ENCODE measurements around the gene AKR1D1.
"Not testable (repeated sequence)": the region's sequence is repeated elsewhere in the genome, so short reads cannot be mapped to it uniquely, and the experiment has no call there.

Gene AKR1D1

GRCh38 chr7:138122162-138122561 lies 45.9 kb downstream of the AKR1D1 start:
- no peak for DNase-seq (ENCODE audit: low spot score)

DNA sequence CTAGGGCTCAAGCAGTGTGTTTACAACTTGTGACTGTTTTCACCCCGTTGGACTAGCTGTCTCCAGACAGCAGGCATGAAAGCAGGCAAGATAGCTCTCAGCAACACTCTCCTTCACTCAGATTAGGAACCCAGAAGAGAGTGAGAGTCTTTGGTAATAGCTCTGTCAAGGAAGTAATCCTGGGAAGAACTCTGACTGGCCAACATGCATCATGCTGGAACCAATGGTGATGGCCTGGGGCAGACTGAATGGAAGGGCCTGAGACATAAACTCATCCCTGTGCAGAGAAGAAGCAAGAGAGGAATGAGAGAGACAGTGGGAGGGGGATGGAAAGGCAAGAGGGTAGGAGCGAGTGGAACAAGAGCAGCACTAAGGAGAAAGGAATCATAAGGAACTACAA lies 48.9 kb downstream of the AKR1D1 start:
- no peak for DNase-seq (ENCODE audit: low spot score)

DNA sequence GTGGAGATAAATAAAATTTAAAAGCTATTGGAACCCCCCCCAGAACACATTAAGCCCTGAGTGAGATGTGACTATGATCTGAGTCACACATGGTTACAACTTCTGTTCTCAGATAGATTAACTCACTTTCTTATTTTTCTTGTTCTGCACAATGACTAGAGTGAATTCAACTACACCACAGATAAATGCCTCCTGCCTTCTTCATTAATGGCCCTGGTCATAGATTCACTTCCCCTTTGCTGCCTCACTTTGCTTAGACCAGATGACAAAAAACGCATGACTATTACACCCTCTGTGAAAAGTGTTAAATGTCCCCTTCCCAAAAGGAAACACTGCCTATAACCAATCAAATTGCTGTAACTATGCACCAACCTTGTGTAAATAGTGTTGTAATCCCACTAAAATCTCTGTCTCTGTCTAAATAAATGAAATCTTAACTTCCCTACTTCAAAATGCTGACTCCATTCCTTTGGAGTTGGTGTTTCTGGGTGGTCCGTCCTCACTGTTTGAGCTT lies 49.4 kb downstream of the AKR1D1 start:
- DNase-seq (ENCODE audit: low spot score) = no peak

DNA sequence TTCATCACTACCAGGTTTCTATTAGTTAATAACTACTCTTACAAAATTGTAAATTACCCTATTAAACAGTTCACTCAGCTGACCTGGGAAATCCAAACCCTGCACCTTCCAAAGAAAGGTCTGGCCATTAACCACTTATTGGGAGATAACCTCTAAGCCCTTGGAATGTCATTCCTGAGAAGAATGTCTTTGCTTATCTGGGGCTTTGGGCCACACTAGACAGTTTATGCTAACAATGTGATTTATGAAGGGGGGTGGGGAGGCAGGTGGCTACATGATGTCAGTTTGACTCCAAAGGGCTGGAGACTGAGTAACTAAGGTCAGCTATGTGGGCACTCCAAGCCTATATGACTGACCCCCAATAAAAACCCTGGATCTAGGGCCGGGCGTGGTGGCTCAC lies 50.7 kb downstream of the AKR1D1 start:
- no peak for DNase-seq (ENCODE audit: low spot score)

DNA sequence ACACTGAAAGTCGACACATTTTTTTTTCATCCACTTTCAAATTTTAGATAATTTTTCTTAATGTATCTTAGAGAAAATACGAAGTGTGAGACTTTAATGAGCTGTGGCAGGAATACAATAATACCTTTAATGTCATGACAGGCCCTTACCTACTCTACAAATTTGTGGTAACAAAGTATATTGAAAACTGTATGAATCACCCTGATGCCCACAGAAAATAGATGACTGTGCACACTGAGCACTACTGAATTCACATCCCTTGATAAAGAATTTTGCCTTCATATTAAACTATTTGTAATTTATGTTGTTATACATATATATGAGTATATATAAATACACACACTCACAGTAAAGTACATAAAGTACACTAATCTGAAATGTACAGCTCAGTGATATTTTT lies 51.7 kb downstream of the AKR1D1 start:
- no peak for DNase-seq (ENCODE audit: low spot score)

GRCh38 chr7:138129551-138130165 lies 53.4 kb downstream of the AKR1D1 start:
- no peak for DNase-seq (ENCODE audit: low spot score)

GRCh38 chr7:138137423-138138171 lies 61.3 kb downstream of the AKR1D1 start:
- DNase-seq (ENCODE audit: low spot score) = no peak

- DNase-seq (ENCODE audit: low spot score) = no peak
Measured at GRCh38 chr7:138138244-138138643, 62.0 kb downstream of the AKR1D1 start.

- no peak for DNase-seq (ENCODE audit: low spot score)
Measured at GRCh38 chr7:138142583-138143201, 66.4 kb downstream of the AKR1D1 start.

- DNase-seq (ENCODE audit: low spot score) = no peak
Measured at GRCh38 chr7:138144958-138145357, 68.7 kb downstream of the AKR1D1 start.

- DNase-seq (ENCODE audit: low spot score) = not testable (repeated sequence)
Measured at GRCh38 chr7:138146221-138146620, 70.0 kb downstream of the AKR1D1 start.

DNA sequence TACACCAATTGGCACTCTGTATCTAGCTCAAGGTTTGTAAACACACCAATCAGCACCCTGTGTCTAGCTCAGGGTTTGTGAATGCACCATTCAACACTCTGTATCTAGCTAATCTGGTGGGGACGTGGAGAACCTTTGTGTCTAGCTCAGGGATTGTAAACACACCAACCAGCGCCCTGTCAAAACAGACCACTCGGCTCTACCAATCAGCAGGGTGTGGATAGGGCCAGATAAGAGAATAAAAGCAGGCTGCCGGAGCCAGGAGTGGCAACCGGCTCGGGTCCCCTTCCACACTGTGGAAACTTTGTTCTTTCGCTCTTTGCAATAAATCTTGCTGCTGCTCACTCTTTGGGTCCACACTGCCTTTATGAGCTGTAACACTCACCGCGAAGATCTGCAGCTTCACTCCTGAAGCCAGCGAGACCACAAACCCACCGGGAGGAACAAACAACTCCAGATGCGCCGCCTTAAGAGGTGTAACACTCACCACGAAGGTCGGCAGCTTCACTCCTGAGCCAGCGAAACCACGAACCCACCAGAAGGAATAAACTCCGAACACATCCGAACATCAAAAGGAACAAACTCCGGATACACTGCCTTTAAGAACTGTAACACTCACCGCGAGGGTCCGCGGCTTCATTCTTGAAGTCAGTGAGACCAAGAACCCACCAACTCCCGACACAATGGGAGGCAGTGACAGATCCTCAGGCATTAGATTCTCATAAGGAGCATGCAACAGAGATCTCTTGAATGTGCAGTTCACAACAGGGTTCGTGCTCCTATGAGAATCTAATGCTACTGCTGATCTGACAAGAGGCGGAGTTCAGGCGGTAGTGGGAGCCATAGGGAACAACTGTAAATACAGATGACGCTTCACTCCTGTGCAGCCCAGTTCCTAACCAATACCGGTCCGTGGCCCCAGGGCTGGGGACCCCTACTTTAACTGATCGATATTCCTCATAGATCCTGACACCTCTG lies 70.8 kb downstream of the AKR1D1 start:
- not testable (repeated sequence) for DNase-seq (ENCODE audit: low spot score)

GRCh38 chr7:138151731-138152577 lies 75.7 kb downstream of the AKR1D1 start:
- no peak for DNase-seq (ENCODE audit: low spot score)

- no peak for DNase-seq (ENCODE audit: low spot score)
Measured at GRCh38 chr7:138154661-138155060, 78.4 kb downstream of the AKR1D1 start.

DNA sequence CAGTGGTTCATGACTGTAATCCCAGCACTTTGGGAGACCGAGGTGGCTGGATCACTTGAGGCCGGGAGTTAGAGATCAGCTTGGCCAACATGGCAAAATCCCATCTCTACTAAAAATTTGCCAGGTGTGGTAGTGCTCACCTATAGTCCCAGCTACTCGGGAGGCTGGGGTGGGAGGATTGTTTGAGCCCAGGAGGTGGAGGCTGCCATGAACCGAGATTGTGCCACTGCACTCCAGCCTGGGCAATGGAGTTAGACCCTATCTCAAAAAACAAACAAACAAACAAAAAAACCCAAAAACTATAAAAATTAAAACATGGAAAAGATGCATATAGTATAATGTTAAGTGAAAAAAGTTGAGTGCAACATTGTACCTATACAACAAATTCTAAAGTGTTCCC lies 81.4 kb downstream of the AKR1D1 start:
- DNase-seq (ENCODE audit: low spot score) = no peak

DNA sequence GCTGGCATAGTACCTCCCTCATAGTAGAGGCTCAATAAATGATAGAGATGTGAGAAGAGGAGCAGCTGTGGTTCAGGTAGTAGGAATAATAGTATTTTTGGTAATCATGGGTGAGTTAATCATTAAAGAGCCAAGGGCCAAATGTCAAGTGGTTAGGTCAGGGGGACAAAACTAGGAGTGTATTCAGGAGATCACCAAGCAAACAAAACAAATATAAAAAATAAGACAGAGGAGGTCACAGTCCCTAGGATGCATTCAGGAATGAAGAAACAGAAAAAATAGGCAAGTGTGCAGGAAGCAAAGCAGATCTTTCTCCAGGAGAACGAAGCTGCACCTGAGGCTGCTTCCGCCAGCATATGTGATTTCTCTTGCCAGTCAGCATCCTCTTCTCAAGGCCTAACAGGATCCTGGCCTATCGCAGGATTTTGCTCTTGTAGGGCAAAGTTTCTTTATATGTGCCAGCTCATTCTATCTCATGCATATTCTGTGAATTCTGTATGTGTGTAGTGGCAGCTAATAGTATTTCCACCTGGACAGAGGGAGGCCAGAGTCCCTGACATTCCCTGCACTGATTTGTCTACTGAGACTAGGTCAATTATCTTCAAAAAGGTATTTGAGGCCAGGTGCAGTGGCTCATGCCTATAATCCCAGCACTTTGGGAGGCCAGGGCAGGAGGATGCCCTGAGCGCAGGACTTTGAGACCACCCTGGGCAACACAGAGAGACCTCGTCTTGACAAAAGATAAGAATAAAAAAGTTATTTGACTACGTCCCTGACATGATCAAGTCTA lies 82.7 kb downstream of the AKR1D1 start:
- DNase-seq (ENCODE audit: low spot score) = no peak

DNA sequence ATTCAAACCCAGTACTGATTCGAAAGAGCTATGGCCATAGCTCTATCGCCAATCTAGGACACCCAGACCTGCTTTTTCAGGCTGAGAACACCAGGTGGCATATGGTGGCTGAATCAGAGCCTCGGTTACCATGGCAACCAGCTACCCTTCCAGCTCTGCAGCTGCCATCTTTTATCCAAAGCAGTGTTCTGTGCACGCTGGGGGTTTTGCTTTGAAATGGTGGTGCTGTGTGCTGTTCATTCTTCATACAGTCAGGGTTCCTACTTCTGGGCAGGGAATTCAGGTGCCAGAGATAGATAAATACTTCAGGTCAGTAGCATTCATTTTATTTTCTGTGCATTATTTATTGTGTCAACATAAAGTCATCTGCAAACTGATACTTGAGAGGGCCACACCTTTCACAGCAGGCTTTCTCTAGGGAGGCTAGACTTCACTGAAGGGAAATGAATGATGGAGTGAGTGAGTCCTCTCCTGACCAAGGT lies 85.4 kb downstream of the AKR1D1 start:
- peak; percentile 82 for DNase-seq (ENCODE audit: low spot score)

DNA sequence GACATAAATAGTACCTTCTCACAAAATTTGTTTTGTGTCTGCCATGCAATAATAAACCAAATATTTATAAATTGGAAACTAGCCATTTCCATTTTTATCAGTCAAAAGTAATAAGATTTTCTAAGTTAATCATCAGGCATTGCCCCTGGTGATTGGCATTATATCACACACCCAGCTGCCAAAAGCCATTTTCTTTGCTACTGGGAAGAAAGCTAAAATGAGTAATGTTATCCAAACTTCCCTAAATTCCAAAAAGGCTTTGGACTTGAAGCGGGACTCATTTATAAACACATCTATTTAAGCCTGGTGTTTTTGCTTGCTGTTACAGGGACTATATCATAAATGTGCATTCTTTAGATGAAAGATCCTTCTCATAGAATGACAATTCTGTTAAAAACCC lies 86.0 kb downstream of the AKR1D1 start:
- no peak for DNase-seq (ENCODE audit: low spot score)

GRCh38 chr7:138163800-138164199 lies 87.5 kb downstream of the AKR1D1 start:
- no peak for DNase-seq (ENCODE audit: low spot score)

DNA sequence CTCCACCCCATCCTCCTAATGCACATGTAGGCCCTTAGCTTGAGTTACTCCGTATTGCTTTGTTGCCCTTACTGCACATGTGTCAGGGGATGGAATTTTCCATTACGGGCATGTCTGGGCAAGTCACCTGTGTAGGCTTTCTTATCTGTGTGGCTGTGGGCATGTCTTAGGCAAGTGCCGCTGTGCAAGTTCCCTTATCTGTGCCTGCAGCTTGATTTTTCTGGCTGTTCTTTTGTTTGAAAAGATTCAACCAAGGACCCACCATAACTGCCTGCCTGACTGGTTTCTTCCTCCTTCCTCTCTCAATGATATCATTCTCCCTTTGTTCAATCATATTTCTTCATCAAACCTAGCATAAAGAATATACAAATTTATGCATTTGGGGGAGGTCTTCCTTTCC lies 88.5 kb downstream of the AKR1D1 start:
- DNase-seq (ENCODE audit: low spot score) = no peak

All from hematopoietic multipotent progenitor cell treated with erythropoietin and hydrocortisone succinate and interleukin-3 and kit ligand, for 17 days (in vitro differentiated cells).